GM21528 (cell line): ENCODE measurements around the gene DMAC2.
"Not testable (repeated sequence)": the region's sequence is repeated elsewhere in the genome, so short reads cannot be mapped to it uniquely, and the experiment has no call there.

Experiments
- ATAC-seq: cut with Tn5 transposase; IDR thresholded peaks from one replicate; pipeline ENCODE4 v1.9.1; 2021; ENCODE audit warnings: mild to moderate bottlenecking, moderate library complexity; ENCODE audit not compliant: unreplicated experiment, low FRiP score

The DMAC2 gene

DNA sequence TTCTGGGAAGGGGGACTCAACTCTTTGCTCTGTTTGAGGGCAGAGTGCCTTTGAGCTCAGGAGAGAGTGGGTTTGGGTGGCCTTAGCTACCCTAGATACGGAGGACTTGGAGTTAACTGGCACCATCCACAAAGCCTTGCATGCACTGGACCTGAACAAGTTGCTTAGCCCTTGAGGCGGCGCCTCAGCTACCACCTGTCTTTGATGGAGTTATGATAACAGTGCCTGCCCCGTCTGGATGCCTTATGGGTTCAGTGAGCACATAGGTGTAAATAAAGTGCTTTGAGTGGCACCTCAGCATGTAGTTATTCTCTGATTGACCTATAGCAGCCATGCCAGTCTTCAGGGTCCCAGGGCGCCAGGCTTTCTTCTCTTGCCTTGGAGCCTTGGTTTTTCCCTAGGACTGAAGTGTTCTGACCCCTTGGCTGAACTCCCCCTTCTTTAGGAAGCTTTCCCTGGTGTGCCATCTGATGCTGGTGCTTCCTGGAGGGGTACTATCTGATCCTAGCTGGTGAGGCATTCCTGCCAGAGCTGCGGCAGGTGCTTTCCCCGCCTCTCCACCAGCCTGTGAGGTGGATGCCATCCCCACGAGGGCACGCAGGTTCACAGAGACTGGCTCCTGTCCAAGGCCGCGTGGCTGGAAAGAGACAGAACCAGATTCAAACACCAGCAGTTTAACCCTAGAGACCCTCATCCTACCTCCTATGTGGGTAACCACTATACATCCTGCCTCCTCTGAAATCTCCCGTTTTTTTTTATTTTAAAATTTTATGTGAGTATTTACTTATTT lies 36.3 kb downstream of the DMAC2 start:
- ATAC-seq, result no peak

DNA sequence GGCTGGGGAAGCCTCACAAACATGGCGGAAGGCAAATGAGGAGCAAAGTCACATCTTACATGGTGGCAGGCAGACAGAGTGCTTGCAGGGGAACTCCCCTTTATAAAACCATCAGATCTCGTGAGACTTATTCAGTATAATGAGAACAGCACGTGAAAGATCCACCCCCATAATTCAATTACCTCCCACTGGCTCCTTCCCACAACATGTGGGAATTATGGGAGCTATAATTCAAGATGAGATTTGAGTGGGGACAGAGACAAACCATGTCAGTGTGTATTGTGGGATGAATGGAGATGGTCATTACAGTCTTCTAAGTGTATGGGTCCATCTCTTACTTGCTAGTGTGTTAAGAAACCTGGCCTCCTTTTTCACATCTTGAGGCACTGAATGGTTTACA lies 37.7 kb downstream of the DMAC2 start:
- ATAC-seq, result no peak

DNA sequence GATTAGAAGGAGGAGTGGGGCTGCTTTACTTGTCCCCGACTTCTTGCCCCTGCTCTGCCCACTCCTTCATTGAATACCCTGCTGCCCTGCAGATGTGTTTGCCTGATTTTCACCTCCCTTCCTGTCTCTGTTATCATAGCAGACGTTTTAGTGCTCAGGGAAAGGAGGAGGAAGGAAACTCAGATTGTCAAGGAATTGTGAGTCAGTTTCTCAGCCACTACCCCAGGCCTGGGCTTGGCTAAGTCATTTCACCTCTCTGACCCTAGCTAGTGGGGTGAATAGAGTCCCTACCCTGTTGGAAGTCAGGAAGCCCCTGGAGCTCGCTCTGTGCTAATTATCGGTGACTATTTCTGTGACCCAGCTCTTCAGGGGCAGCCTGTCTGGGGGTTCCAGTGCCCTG lies 38.2 kb downstream of the DMAC2 start:
- no peak for ATAC-seq

DNA sequence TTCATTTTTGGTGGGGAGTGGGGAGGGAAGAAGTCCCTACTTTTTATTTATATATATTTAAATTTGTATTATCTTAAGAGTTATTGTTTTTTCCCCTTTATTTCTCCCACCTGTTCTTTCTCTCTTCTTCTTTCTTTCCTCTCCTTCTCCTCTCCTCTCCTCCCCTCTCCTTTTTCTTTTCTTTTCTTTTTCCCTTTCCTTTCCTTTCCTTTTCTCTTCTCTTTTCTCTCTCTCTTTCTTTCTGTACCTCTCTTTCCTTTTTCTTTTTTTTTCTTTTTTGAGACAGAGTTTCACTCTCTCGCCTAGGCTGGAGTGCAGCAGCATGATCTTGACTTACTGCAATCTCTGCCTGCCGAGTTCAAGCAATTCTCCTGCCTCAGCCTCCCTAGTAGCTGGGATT lies 40.2 kb downstream of the DMAC2 start:
- ATAC-seq, result no peak

DNA sequence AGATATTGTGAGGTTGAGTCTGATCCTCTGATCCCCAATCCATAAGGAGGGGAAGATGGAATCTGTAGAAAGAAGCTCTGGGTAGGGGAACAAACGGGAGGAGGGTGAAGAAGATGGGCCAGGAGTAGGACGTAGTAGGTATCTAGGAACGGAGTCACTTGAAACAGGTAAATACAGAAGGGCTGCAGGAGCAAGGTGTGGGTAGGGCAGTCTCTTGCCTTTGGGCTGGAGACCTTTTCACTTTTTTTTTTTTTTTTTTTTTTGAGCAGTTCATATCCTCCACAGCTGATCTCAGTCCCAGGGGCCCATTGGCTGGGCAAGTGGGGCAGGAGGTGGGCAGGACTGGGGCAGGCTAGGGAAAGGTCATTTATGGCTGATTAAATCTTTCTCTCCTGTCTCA lies 40.6 kb downstream of the DMAC2 start:
- ATAC-seq, result no peak

DNA sequence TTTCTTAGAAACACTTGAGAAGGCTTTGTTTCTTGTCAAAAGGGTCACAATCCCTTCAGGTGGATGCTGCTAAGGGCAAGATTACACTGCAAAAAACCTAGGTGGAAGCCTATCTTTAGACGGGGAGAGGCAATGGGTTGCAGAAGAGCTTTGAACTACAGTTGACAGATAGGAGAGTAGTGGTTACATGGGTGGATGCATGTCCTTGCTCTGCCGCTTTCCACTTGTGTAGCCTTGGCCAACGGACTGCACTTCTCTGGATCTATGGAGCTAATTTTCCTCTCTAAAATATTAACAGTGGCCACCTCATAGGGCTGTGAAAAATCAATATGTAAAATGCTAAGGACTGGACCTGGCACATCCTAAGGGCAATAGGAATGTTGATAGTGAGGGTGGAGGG lies 41.1 kb downstream of the DMAC2 start:
- ATAC-seq, result no peak

DNA sequence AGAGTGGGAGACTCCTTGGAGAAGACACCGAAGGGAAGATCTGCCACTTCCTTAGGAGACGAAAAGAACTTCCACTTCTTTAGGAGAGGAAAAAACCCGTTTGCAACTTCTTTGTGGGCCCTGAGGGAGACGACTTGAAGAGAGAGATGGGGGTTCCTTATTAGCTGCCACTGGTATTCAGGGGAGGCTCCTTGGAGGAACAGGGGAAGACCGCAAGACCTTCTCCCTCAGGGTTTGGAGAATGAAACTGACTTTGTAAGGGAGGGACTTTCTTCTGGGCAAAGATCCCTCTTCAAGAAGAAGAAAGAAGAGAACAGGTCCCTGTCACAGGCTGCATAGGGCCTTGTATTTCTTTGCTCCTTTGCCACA lies 41.7 kb downstream of the DMAC2 start:
- ATAC-seq, result no peak

DNA sequence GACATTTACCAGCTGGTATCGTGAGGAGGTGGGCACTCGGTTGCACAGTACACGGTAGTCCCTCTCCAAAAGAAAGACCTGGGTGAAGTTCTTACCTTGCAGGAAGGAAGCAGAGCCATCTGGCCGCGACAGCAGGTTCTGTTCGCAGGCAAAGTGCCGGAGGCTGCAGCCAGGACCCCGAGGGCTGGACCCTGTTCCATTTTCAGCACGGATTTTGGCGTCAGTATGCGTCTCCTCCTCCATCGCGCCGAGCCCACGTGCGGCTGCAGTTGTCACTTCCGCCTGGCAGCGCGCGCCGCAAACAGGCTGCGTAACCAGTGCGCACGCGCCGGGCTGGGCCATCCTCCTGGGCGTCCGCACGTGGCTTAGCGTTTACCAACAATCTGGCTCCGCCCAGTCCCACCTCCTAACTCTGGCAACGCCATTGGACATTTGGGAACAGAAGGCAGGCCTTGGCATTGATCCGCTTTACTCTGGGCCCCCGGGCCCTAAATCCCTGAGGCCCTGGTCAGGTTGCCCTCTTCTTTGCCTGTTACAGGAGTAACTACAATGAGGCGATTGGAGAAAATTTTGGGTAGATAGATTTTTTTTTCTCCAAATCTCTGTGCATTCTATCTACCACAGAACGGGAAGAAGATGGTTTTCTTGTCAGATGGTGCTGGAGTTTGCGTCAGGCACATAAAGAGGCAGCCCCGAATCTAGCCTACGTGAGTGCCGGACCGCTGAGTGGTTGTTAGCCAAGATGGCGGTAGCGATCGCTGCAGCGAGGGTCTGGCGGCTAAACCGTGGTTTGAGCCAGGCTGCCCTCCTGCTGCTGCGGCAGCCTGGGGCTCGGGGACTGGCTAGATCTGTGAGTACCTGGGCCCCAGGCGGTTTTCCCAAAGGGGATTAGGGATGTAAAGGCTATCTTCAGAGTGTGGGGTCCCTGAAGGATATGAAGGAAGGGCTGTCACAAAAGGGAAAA lies 42.3 kb downstream of the DMAC2 start, which contains the start of the genes BCKDHA and EXOSC5:
BCKDHA (plus strand) TSS at position 733 of the 964 bp plus-strand sequence; CDS start at position 743, 10 bp downstream.
EXOSC5 (minus strand) TSS at position 274 of the 964 bp plus-strand sequence; CDS start at position 243, 31 bp downstream.
- ATAC-seq, result peak; percentile 87

DNA sequence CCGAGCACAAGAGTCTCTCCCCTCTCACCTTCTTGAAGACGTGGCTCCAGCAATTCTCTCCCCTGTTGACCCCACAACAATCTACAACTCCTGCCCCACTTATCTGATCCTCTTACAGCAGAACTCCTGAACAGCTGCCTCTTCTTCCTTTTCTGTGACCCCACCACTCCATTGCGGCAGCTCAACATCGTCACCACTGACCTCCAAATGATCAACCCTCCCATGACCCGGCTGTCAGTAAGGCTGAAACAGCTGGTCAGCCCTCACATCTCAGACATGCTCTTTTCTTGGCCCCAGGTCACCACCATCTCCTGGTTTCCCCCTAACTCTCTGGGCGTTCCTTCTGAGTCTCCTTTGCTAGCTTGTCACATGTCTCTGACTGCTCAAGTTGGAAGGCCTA lies 44.4 kb downstream of the DMAC2 start:
- no peak for ATAC-seq

DNA sequence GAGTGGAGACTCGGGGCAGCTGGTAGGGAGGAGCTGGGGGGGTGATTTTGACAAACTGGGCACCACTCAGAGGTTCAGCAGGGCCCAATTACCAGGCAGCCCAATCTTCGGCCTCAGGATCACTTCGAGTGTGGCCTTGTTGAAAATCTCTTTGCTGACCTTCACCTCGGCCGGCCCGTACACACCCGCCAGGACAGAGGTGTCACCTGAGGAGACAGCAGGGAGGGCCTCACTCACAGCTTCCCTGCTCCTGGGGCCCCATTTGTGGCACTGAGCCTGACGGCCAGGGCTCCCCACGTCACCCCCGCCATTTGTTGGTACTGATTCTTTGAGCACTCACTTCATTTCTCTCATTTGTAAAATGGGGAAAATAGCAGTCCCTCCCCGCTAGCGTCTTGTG lies 46.9 kb downstream of the DMAC2 start:
- no peak for ATAC-seq

DNA sequence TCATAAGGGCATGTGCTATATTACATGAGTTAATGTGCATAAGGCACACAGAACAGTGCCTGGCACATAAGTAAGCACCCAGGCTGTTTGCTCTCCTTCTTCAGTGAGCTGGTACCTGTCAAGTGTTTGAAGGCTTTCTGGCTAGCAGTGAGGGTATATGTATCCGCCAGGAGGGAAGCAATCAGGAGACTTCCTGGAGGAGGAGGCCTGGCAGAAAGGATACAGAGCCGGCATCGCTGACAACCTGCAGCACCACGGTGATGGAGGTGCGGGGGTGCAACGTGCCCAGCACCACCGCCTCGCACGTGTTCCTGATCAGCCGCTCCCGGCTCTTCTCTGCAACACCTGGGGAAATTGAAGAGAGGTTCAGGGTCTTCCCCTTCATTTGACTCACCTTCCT lies 48.1 kb downstream of the DMAC2 start:
- no peak for ATAC-seq

DNA sequence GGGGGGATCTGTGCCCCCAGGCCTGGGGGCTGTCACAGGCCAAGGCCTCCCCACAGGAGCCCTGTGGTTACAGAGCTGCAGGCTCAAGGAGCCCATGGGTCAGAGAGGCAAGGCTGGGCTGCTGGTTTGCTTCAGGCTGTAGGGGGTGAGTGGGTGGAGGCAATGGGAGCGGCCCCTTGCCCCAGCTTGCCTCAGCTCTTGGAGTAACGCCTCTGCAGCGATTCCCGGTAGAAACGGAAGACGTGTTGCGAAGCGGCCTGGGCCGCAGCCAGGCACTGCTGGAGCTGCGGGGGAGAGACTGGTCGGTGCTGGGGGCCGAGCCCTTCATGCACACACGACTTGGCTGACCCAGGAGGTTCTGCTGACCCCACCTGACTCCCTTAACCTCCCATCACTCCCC lies 53.3 kb downstream of the DMAC2 start:
- ATAC-seq, result no peak

DNA sequence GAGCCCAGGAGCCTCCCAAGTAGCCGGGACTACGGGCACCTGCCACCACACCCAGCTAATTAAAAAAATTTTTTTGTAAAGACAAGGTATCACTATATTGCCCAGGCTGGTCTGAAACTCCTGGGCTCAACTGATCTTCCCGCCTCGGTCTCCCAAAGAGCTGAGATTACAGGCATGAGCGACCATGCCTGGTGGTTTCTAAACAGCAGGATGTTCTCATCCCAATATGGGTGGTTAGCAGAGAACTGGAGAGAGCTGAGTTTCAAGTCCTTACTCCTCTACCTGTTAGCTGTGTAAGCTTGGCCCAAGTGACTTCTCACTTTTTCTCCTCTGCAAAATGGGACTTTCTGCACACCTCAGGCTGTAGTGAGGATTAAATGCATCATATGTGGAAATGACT lies 55.4 kb downstream of the DMAC2 start:
- ATAC-seq, result no peak

DNA sequence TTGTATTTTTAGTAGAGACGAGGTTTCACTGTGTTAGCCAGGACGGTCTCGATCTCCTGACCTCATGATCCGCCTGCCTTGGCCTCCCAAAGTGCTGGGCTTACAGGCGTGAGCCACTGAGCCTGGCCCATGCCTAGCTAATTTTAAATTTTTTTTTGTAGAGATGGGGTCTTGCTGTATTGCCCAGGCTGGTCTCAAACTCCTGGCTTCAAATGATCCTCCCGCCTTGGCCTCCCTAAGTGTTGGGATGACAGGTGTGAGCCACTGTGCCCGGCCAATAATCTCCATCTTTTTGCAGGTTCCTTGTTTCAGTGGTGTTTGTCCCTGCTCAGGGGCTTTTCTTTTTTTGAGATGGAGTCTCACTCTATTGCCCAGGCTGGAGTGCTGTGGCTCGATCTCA lies 58.2 kb downstream of the DMAC2 start:
- ATAC-seq, result not testable (repeated sequence)
